HL-60/S4 treated with retinoic acid at 250 ng/mL for 4 days and 3 days (cell line): ENCODE results near the gene RIC1.
"Not testable (repeated sequence)": the region's sequence is repeated elsewhere in the genome, so short reads cannot be mapped to it uniquely, and the experiment has no call there.

ENCODE experiments used
- in situ Hi-C: fragments of 300-500 bp; cut with MboI; formaldehyde crosslinking; loops from 2 replicates; pipeline ENCODE4 v1.7.0; 2022; ENCODE audit warnings: low sequenced_read_pairs

RIC1 gene

GRCh38 chr9:5783982-5784381 is 155.1 kb downstream of the RIC1 start:
- in situ Hi-C loops: no loop called here

- in situ Hi-C loops: no loop called here
Measured at GRCh38 chr9:5784526-5785315, 155.8 kb downstream of the RIC1 start.

GRCh38 chr9:5786370-5787127 is 157.6 kb downstream of the RIC1 start:
- in situ Hi-C loops: no loop called here

GRCh38 chr9:5787220-5787619 is 158.3 kb downstream of the RIC1 start:
- in situ Hi-C loops: no loop called here

GRCh38 chr9:5787759-5788302 is 158.9 kb downstream of the RIC1 start:
- in situ Hi-C loops: no loop called here

GRCh38 chr9:5789489-5789888 is 160.6 kb downstream of the RIC1 start:
- in situ Hi-C loops: no loop called here

- in situ Hi-C loops: no loop called here
Measured at GRCh38 chr9:5790923-5791322, 162.0 kb downstream of the RIC1 start.

GRCh38 chr9:5791870-5792269 is 163.0 kb downstream of the RIC1 start:
- in situ Hi-C loops: no loop called here

- in situ Hi-C loops: no loop called here
Measured at GRCh38 chr9:5793812-5794211, 164.9 kb downstream of the RIC1 start.

- in situ Hi-C loops: no loop called here
Measured at GRCh38 chr9:5796298-5796697, 167.4 kb downstream of the RIC1 start.

GRCh38 chr9:5798581-5798980 is 169.7 kb downstream of the RIC1 start:
- in situ Hi-C loops: no loop called here

- in situ Hi-C loops: no loop called here
Measured at GRCh38 chr9:5799314-5799713, 170.4 kb downstream of the RIC1 start.

- in situ Hi-C loops: not testable (repeated sequence)
Measured at GRCh38 chr9:5800378-5800777, 171.5 kb downstream of the RIC1 start.

- in situ Hi-C loops: no loop called here
Measured at GRCh38 chr9:5800969-5801738, 172.2 kb downstream of the RIC1 start.

GRCh38 chr9:5801739-5802113 is 172.8 kb downstream of the RIC1 start:
- in situ Hi-C loops: no loop called here

GRCh38 chr9:5805478-5805877 is 176.6 kb downstream of the RIC1 start:
- in situ Hi-C loops: no loop called here

- in situ Hi-C loops: no loop called here
Measured at GRCh38 chr9:5811751-5812150, 182.8 kb downstream of the RIC1 start.

- in situ Hi-C loops: no loop called here
Measured at GRCh38 chr9:5813824-5814223, 184.9 kb downstream of the RIC1 start.

- in situ Hi-C loops: no loop called here
Measured at GRCh38 chr9:5815461-5815860, 186.6 kb downstream of the RIC1 start.

GRCh38 chr9:5817862-5818261 is 189.0 kb downstream of the RIC1 start:
- in situ Hi-C loops: no loop called here

- in situ Hi-C loops: no loop called here
Measured at GRCh38 chr9:5818424-5819142, 189.7 kb downstream of the RIC1 start.
